CD4-positive, alpha-beta T cell (primary cell): Measurements from ENCODE around the gene GOLGA6L1. TPM values are rescaled to one million over a fixed set of nuclear protein-coding genes. Genes with fewer than 3 reads are reported as not detected.
"Not testable (repeated sequence)": the region's sequence is repeated elsewhere in the genome, so short reads cannot be mapped to it uniquely, and the experiment has no call there.

Source experiments
- ATAC-seq: fragments of 200-7000 bp; cut with Tn5 transposase; one replicate; pipeline ENCODE4 v1.10.0; 2022; ENCODE audit warnings: mild to moderate bottlenecking; ENCODE audit not compliant: poor library complexity
- CTCF ChIA-PET: fragments of 350-600 bp; sonication (Branson Sonifier 250); formaldehyde crosslinking; loops from one replicate; lab custom pipeline; 2021; ENCODE audit warnings: antibody characterized with exemption, inconsistent platforms; lab: Charles Lee
- POLR2A ChIA-PET: fragments of 350-600 bp; sonication (Branson Sonifier 250); formaldehyde crosslinking; loops from one replicate; lab custom pipeline; 2021; ENCODE audit warnings: antibody characterized with exemption, inconsistent platforms; lab: Charles Lee
- DNase-seq, 14 experiments: peaks; one replicate each; pipeline ENCODE4 v3.0.0-alpha.2; 2013 to 2020; ENCODE audit warnings: mixed read lengths in 2 of 14
- H3K27ac ChIP-seq, 2 donors: one replicate each; pipeline versions ENCODE4 v1.5.1 to v1.7.0; 2013; ENCODE audit warnings: low read length in 2 of 2, low read depth in 1 of 2, mild to moderate bottlenecking in 1 of 2
- H3K27me3 ChIP-seq, 2 experiments: 1 replicate in 1 of 2; 2 replicates in 1 of 2; pipeline versions ENCODE4 v1.6.1 to v1.7.0; 2013; ENCODE audit warnings: low read length in 2 of 2, control low read depth in 1 of 2, mild to moderate bottlenecking in 1 of 2, moderate library complexity in 1 of 2; ENCODE audit not compliant: insufficient read depth in 2 of 2, control insufficient read depth in 1 of 2
- H3K36me3 ChIP-seq: one replicate; pipeline ENCODE4 v1.6.1; 2013; ENCODE audit warnings: low read length, control low read depth; ENCODE audit not compliant: insufficient read depth
- H3K4me1 ChIP-seq: one replicate; pipeline ENCODE4 v1.6.1; 2013; ENCODE audit warnings: low read length, control low read depth; ENCODE audit not compliant: insufficient read depth
- H3K4me3 ChIP-seq: one replicate; pipeline ENCODE4 v1.5.1; 2013; ENCODE audit warnings: mild to moderate bottlenecking, low read length, moderate library complexity
- H3K9me3 ChIP-seq, 2 experiments: 1 replicate in 1 of 2; 2 replicates in 1 of 2; pipeline versions ENCODE4 v1.6.1 to v1.7.0; 2013; ENCODE audit warnings: low read length in 2 of 2, mild to moderate bottlenecking in 2 of 2, control low read depth in 1 of 2, moderate library complexity in 1 of 2; ENCODE audit not compliant: control insufficient read depth in 1 of 2, insufficient read depth in 1 of 2
- H3K27ac Mint-ChIP-seq: one replicate; pipeline ENCODE4 v1.8.0; 2020; ENCODE audit warnings: mixed read lengths
- H3K27me3 Mint-ChIP-seq: one replicate; pipeline ENCODE4 v1.8.0; 2021; ENCODE audit warnings: mixed read lengths
- H3K36me3 Mint-ChIP-seq: one replicate; pipeline ENCODE4 v1.8.0; 2021; ENCODE audit warnings: low read depth, mixed read lengths
- H3K4me1 Mint-ChIP-seq: one replicate; pipeline ENCODE4 v1.8.0; 2021; ENCODE audit warnings: low read depth, mixed read lengths
- H3K4me3 Mint-ChIP-seq: one replicate; pipeline ENCODE4 v1.8.0; 2020; ENCODE audit warnings: mild to moderate bottlenecking, mixed read lengths
- H3K9me3 Mint-ChIP-seq: one replicate; pipeline ENCODE4 v1.8.0; 2020; ENCODE audit warnings: mixed read lengths
- intact Hi-C, 2 experiments: fragments of 100-400 bp; cut with DNase I in 1 of 2; cut with micrococcal nuclease in 1 of 2; formaldehyde crosslinking; loops; one replicate each; pipeline versions ENCODE4 v1.15.1 to v1.9.0; 2023 to 2025; cut with DNase I, micrococcal nuclease
- polyA plus RNA-seq, 2 donors: library from polyadenylated mRNA; unstranded; fragments of 120-200 nt; gene quantifications; one replicate each; pipeline ENCODE4 v1.2.1, GENCODE V29; 2013
- total RNA-seq, 174 experiments: library from RNA in 2 of 174; stranded (reverse) in 2 of 174; gene quantifications; one replicate each; pipeline ENCODE4 v1.2.3 and lab custom pipeline; 2021 to 2026

GOLGA6L1 gene, protein sequence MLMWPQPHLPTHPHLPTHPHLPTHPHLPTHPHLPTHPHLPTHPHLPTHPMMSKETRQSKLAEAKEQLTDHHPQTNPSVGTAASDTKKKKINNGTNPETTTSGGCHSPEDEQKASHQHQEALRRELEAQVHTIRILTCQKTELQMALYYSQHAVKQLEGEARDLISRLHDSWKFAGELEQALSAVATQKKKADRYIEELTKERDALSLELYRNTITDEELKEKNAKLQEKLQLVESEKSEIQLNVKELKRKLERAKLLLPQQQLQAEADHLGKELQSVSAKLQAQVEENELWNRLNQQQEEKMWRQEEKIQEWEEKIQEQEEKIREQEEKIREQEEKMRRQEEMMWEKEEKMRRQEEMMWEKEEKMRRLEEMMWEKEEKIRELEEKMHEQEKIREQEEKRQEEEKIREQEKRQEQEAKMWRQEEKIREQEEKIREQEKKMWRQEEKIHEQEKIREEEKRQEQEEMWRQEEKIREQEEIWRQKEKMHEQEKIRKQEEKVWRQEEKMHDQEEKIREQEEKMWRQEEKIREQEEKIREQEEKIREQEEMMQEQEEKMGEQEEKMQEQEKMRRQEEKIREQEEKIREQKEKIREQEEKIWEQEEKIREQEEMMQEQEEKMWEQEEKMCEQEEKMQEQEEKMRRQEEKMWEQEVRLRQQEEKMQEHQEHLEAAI
- total RNA-seq (not detected), total RNA-seq (lab: John Stamatoyannopoulos, UW) (0 to 0.08 (median 0) reads per million in 172 experiments)
- not detected for polyA plus RNA-seq (2013, experiment 1 of 2)
- not detected for polyA plus RNA-seq (2013, experiment 2 of 2)

DNA sequence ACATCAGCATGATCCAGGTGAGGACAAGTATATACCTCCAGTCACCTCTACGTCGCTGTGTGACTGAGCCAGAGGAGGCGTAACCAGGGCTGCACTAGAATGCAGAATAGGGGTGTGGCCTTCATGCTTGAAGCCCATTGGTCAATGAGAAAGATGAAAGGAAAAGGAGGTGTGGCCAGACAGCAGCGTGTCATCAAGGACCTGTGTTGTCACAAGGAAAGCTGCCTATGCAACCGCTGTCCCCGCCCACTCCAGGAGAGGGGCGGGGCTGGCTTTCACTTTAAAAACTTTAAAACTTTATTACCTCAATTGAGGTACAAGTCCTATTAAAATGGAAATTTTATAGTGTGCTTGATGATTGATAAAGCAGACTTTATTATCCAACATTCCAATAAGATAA is at the start of gene GOLGA6L1:
GOLGA6L1 (minus strand) TSS at position 101 of the 400 bp plus-strand sequence; CDS start at position 10, 91 bp downstream.
- H3K9me3 Mint-ChIP-seq, DNase-seq, POLR2A ChIA-PET, CTCF ChIA-PET, ATAC-seq, H3K4me3 Mint-ChIP-seq, H3K27ac Mint-ChIP-seq, H3K9me3 ChIP-seq, H3K27me3 ChIP-seq, H3K4me1 ChIP-seq, H3K36me3 Mint-ChIP-seq, H3K4me3 ChIP-seq, H3K27ac ChIP-seq, H3K36me3 ChIP-seq, intact Hi-C loops, H3K27me3 Mint-ChIP-seq, H3K4me1 Mint-ChIP-seq: not testable (repeated sequence)

GRCh38 chr15:23181201-23181600 is 44.6 kb upstream of the GOLGA6L1 start:
- ATAC-seq, H3K4me3 ChIP-seq, H3K4me1 Mint-ChIP-seq, H3K9me3 Mint-ChIP-seq, H3K9me3 ChIP-seq, intact Hi-C loops, H3K36me3 Mint-ChIP-seq, H3K4me3 Mint-ChIP-seq, H3K27ac Mint-ChIP-seq, CTCF ChIA-PET, H3K27ac ChIP-seq, DNase-seq, H3K27me3 Mint-ChIP-seq, H3K36me3 ChIP-seq, H3K27me3 ChIP-seq, H3K4me1 ChIP-seq, POLR2A ChIA-PET: not testable (repeated sequence)

GRCh38 chr15:23180547-23180927 is 43.9 kb upstream of the GOLGA6L1 start:
- POLR2A ChIA-PET, H3K9me3 ChIP-seq, intact Hi-C loops, H3K4me3 Mint-ChIP-seq, H3K4me1 ChIP-seq, ATAC-seq, H3K36me3 Mint-ChIP-seq, CTCF ChIA-PET, H3K27me3 ChIP-seq, H3K9me3 Mint-ChIP-seq, DNase-seq, H3K4me3 ChIP-seq, H3K36me3 ChIP-seq, H3K4me1 Mint-ChIP-seq, H3K27me3 Mint-ChIP-seq, H3K27ac ChIP-seq, H3K27ac Mint-ChIP-seq: not testable (repeated sequence)

- H3K27me3 ChIP-seq, H3K27me3 Mint-ChIP-seq, DNase-seq, H3K9me3 ChIP-seq, intact Hi-C loops, H3K27ac ChIP-seq, POLR2A ChIA-PET, H3K4me3 ChIP-seq, H3K4me1 ChIP-seq, H3K4me1 Mint-ChIP-seq, H3K36me3 ChIP-seq, H3K4me3 Mint-ChIP-seq, H3K27ac Mint-ChIP-seq, CTCF ChIA-PET, H3K36me3 Mint-ChIP-seq, ATAC-seq, H3K9me3 Mint-ChIP-seq: not testable (repeated sequence)
Measured at GRCh38 chr15:23179768-23180546, 43.3 kb upstream of the GOLGA6L1 start.

DNA sequence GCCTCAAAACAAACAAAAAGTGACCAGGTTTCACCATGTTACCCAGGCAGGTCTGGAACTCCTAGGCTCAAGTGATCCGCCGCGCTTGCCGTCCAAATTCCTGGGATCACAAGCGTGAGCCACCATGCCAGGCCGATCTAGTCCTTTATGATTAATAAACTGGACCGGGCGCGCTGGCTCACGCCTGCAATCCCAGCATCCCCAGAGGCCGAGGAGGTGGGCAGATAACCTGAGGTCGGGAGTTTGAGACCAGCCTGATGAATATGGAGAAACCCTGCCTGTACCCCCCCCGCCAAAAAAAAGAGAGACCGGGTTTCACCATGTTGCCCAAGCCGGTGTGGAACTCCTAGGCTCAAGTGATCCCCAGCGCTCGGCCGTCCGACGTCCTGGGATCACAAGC is 40.1 kb upstream of the GOLGA6L1 start:
- H3K27ac Mint-ChIP-seq, H3K36me3 ChIP-seq, H3K27ac ChIP-seq, H3K4me1 Mint-ChIP-seq, H3K9me3 Mint-ChIP-seq, H3K4me3 Mint-ChIP-seq, POLR2A ChIA-PET, H3K36me3 Mint-ChIP-seq, intact Hi-C loops, ATAC-seq, DNase-seq, H3K4me3 ChIP-seq, H3K9me3 ChIP-seq, H3K4me1 ChIP-seq, H3K27me3 Mint-ChIP-seq, H3K27me3 ChIP-seq, CTCF ChIA-PET: not testable (repeated sequence)

DNA sequence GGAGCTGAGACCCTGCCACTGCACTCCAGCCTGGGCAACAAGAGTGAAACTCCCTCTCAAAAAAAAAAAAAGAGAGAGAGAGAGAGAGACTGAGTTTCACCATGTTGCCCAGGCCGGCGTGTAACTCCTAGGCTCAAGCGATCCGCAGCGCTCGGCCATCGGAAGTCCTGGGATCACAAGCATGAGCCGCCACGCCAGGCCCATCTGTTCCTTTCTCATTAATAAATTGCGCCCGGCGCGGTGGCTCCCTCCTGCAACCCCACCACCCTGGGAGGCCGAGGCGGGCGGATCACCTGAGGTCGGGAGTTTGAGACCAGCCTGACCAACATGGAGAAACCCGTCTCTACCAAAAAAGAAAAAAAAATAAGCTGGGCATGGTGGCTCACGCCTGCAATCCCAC is 39.0 kb upstream of the GOLGA6L1 start:
- H3K27ac Mint-ChIP-seq, POLR2A ChIA-PET, H3K4me3 Mint-ChIP-seq, H3K36me3 Mint-ChIP-seq, H3K4me1 ChIP-seq, ATAC-seq, H3K27me3 Mint-ChIP-seq, H3K4me3 ChIP-seq, intact Hi-C loops, H3K36me3 ChIP-seq, H3K4me1 Mint-ChIP-seq, DNase-seq, H3K27me3 ChIP-seq, H3K9me3 Mint-ChIP-seq, H3K27ac ChIP-seq, H3K9me3 ChIP-seq, CTCF ChIA-PET: not testable (repeated sequence)
